Endothelial cell of hepatic sinusoid (primary cell): Measurements from ENCODE around the gene NUDT3.

Experiments
- in situ Hi-C: cut with HindIII; loops from 2 replicates; pipeline ENCODE4 v1.10.0; 2017; ENCODE audit warnings: low sequenced_read_pairs

The NUDT3 gene

DNA sequence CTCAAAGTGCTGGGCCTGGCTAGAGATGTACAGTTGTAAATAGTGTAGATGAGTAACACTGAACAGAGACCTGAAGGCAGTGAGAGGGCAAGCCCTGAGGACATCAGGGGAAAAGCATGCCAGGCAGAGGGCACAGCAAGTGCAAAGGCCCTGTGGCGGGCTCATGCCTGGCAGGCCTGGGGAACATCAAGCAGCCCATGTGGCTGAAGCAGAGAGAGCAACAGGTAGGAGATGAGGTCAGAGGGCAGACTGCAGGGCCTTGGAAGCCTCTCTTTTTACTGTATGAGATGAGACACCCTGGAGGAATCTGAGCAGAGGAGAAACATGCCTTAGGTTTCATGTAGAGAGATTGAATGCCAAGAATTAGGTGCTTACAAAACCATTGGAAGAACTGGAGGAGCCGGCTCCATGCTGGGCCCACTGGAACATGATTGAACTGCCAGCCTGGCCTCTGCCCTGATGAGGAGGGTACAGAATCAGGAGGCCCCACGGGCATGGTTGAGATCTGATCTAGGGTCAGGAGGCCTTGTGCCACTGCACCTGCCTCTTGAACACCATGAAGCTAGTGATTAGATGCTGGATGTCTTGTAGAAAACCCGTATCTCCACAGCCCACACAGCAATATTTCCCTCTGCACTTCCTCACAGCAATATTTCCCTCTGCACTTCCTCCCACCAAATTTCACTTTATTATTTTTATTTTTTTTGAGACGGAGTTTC lies 161.7 kb downstream of the NUDT3 start:
- in situ Hi-C loops, result no loop called here

DNA sequence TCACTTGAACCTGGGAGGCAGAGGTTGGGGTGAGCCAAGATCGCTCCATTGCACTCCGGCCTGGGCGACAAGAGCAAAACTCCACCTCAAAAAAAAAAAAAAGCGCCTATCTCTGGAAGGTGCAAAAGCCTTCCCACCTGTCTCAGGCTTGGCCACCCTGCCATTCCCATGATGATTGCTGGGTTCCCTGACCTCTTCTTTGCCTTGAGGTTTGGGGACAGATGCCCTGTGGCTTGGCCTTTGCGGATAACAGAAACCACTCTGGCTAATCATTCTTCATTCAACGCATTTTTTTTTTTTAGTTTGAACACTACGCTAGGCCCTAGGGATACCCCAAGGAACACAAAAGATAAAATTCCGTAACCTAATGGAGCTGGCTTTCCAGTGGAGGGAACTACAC lies 162.6 kb downstream of the NUDT3 start:
- in situ Hi-C loops, result no loop called here
